ENCODE results near the gene IRX4.

IRX4 gene

GRCh38 chr5:1882337-1883119 is at the start of gene IRX4:
TSS of gene IRX4 (minus strand) at chr5:1882925. CDS start at chr5:1882647, 278 bp downstream.
- no peak for DNase-seq

- no peak for DNase-seq
These were observed 49.0 kb upstream of the IRX4 start for GRCh38 chr5:1931604-1932231.

GRCh38 chr5:1930880-1931603 is 48.3 kb upstream of the IRX4 start:
- no peak for DNase-seq

GRCh38 chr5:1930501-1930879 is 47.8 kb upstream of the IRX4 start:
- DNase-seq = no peak

- no peak for DNase-seq
These were observed 46.6 kb upstream of the IRX4 start for GRCh38 chr5:1929108-1929991.

GRCh38 chr5:1926471-1927341 is 44.0 kb upstream of the IRX4 start:
- no peak for DNase-seq

GRCh38 chr5:1926071-1926440 is 43.3 kb upstream of the IRX4 start:
- no peak for DNase-seq

- no peak for DNase-seq
These were observed 42.7 kb upstream of the IRX4 start for GRCh38 chr5:1925111-1926070.

GRCh38 chr5:1923766-1924165 is 41.0 kb upstream of the IRX4 start:
- DNase-seq = no peak

GRCh38 chr5:1923341-1923740 is 40.6 kb upstream of the IRX4 start:
- no peak for DNase-seq

- DNase-seq = no peak
These were observed 39.0 kb upstream of the IRX4 start for GRCh38 chr5:1921711-1922110.

- no peak for DNase-seq
These were observed 37.0 kb upstream of the IRX4 start for GRCh38 chr5:1919750-1920149.

GRCh38 chr5:1919209-1919566 is 36.5 kb upstream of the IRX4 start:
- DNase-seq = no peak

GRCh38 chr5:1918488-1919208 is 35.9 kb upstream of the IRX4 start:
- no peak for DNase-seq

GRCh38 chr5:1917830-1918487 is 35.2 kb upstream of the IRX4 start:
- no peak for DNase-seq

GRCh38 chr5:1916041-1917001 is 33.6 kb upstream of the IRX4 start:
- no peak for DNase-seq

- DNase-seq = no peak
These were observed 32.6 kb upstream of the IRX4 start for GRCh38 chr5:1915316-1915715.

- DNase-seq = no peak
These were observed 31.7 kb upstream of the IRX4 start for GRCh38 chr5:1914471-1914870.

All from NCI-H526 treated with DMSO at 0.1 percent for 48 hours (cell line).